ENCODE data around the gene HMCES. TPM values are rescaled to one million over a fixed set of nuclear protein-coding genes. Genes with fewer than 3 reads are reported as not detected.

The HMCES gene
- total and polyA plus RNA-seq, 2 of the 13 experiments (the other 11 are each of a cell fraction or from before 2014, with no cell fraction given), result 16.1 to 37.5 TPM

DNA sequence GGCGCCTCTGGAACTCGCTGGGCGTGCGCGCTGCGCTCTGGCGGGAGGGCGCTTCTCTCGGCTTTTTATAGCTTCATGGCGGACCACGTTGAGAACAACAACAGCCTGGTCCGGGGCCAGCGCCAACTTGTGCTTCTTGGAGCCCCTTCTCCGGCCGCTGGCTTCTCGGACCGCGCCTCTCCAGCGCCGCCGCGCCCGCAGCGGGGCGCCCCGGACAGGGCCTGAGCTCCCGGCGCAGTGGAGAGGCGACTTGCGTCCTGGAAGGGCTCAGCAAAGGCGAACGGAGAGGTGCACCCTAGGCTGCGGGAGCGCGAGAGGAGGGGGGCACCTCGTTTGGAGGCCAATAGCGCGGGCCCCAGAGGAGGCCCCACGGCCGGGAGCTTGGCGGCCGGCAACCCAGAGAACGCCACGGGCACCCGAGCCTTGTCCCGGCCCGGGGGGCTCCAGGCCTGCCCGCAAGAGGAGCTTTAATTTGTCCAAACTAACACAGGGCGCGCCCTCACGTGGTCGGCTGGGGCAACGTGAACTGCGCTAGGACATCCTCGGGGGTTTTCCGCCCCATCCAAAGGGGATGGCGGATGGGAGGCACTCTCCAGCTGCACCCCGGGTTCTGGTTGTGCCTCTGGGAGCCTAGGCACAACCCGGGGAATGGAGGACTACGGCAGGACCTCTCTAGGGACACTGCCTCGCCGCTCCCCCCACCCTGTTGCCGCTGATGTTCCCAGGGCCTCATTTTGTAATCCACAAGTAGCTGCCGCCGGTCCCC is 37.8 kb downstream of the HMCES start (continued):
- TF ChIP-seq ZFP41 (CRISPR knock-in tag; IDR thresholded peaks at IDR 0.05; ENCODE audit: borderline replicate concordance) (no peak; the same call in 1 of the 2 replicates), CCAR2 (optimal IDR thresholded peaks at IDR 0.05; ENCODE audit: low read depth, low read length) (no peak), MAFG (CRISPR knock-in tag; IDR thresholded peaks at IDR 0.05) (no peak), SAP130 (CRISPR knock-in tag; IDR thresholded peaks at IDR 0.05; ENCODE audit: low read depth) (peak; percentile 81), ELF1 (CRISPR knock-in tag; IDR thresholded peaks at IDR 0.05) (0 out of 2 replicates have a peak, but pooled peaks have one; percentile 29), ZNF550 (CRISPR knock-in tag; IDR thresholded peaks at IDR 0.05; ENCODE audit: borderline replicate concordance) (no peak), ZNF510 (CRISPR knock-in tag; IDR thresholded peaks at IDR 0.05; ENCODE audit: low read depth) (peak; percentile 54; the same call in 1 of the 2 replicates), ZNF589 (CRISPR knock-in tag; conservative IDR thresholded peaks at IDR 0.05) (no peak), TBP (CRISPR knock-in tag; IDR thresholded peaks at IDR 0.05) (no peak), PCBP2 (optimal IDR thresholded peaks at IDR 0.05; ENCODE audit: low read depth, low read length, poor library complexity, severe bottlenecking) (no peak), PRPF4 (IDR thresholded peaks at IDR 0.05; ENCODE audit: low read depth, low read length, poor library complexity, severe bottlenecking) (no peak), ZNF564 (CRISPR knock-in tag; IDR thresholded peaks at IDR 0.05) (no peak), SCMH1 (CRISPR knock-in tag; IDR thresholded peaks at IDR 0.05; ENCODE audit: borderline replicate concordance) (no peak), JDP2 (CRISPR knock-in tag; IDR thresholded peaks at IDR 0.05; ENCODE audit: borderline replicate concordance) (no peak), ZC3H4 (CRISPR knock-in tag; IDR thresholded peaks at IDR 0.05; ENCODE audit: borderline replicate concordance) (no peak), CERS6 (CRISPR knock-in tag; IDR thresholded peaks at IDR 0.05) (no peak), ZNF691 (CRISPR knock-in tag; IDR thresholded peaks at IDR 0.05; ENCODE audit: borderline replicate concordance, low read depth) (peak; percentile 48; the same call in 1 of the 2 replicates), DPF2 (CRISPR knock-in tag; IDR thresholded peaks at IDR 0.05; ENCODE audit: borderline replicate concordance, low read depth) (no peak), SNAPC5 (CRISPR knock-in tag; IDR thresholded peaks at IDR 0.05; ENCODE audit: borderline replicate concordance) (no peak), ZNF207 (IDR thresholded peaks at IDR 0.05; ENCODE audit: borderline replicate concordance) (no peak)
- TF ChIP-seq, protein P1, sequence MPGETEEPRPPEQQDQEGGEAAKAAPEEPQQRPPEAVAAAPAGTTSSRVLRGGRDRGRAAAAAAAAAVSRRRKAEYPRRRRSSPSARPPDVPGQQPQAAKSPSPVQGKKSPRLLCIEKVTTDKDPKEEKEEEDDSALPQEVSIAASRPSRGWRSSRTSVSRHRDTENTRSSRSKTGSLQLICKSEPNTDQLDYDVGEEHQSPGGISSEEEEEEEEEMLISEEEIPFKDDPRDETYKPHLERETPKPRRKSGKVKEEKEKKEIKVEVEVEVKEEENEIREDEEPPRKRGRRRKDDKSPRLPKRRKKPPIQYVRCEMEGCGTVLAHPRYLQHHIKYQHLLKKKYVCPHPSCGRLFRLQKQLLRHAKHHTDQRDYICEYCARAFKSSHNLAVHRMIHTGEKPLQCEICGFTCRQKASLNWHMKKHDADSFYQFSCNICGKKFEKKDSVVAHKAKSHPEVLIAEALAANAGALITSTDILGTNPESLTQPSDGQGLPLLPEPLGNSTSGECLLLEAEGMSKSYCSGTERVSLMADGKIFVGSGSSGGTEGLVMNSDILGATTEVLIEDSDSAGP (CRISPR knock-in tag; IDR thresholded peaks at IDR 0.05; ENCODE audit: borderline replicate concordance), result peak; percentile 71; the same call in 1 of the 2 replicates
- TF ChIP-seq, protein P2, sequence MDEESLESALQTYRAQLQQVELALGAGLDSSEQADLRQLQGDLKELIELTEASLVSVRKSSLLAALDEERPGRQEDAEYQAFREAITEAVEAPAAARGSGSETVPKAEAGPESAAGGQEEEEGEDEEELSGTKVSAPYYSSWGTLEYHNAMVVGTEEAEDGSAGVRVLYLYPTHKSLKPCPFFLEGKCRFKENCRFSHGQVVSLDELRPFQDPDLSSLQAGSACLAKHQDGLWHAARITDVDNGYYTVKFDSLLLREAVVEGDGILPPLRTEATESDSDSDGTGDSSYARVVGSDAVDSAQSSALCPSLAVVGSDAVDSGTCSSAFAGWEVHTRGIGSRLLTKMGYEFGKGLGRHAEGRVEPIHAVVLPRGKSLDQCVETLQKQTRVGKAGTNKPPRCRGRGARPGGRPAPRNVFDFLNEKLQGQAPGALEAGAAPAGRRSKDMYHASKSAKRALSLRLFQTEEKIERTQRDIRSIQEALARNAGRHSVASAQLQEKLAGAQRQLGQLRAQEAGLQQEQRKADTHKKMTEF (CRISPR knock-in tag; IDR thresholded peaks at IDR 0.05), result peak; percentile 82; the same call in 1 of the 2 replicates
- TF ChIP-seq, protein P3, sequence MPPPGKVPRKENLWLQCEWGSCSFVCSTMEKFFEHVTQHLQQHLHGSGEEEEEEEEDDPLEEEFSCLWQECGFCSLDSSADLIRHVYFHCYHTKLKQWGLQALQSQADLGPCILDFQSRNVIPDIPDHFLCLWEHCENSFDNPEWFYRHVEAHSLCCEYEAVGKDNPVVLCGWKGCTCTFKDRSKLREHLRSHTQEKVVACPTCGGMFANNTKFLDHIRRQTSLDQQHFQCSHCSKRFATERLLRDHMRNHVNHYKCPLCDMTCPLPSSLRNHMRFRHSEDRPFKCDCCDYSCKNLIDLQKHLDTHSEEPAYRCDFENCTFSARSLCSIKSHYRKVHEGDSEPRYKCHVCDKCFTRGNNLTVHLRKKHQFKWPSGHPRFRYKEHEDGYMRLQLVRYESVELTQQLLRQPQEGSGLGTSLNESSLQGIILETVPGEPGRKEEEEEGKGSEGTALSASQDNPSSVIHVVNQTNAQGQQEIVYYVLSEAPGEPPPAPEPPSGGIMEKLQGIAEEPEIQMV (CRISPR knock-in tag; IDR thresholded peaks at IDR 0.05; ENCODE audit: low read depth), result peak; percentile 100
